Fibroblast of lung (primary cell): ENCODE results near the gene SNRNP48. TPM values are rescaled to one million over a fixed set of nuclear protein-coding genes. Genes with fewer than 3 reads are reported as not detected.

Experiments
- DNase-seq, 2 donors: peaks; one replicate each; pipeline versions ENCODE4 v3.0.0 to v3.0.0-alpha.2; 2010; ENCODE audit warnings: low read depth in 2 of 2
- H2AFZ ChIP-seq: 2 replicates; pipeline ENCODE4 v1.5.1; 2012; ENCODE audit warnings: low read length, control low read depth, inconsistent platforms
- H3K27ac ChIP-seq: 2 replicates; pipeline ENCODE4 v1.5.1; 2011; ENCODE audit warnings: low read length, control low read depth; ENCODE audit not compliant: insufficient read depth
- H3K27me3 ChIP-seq: 2 replicates; pipeline ENCODE4 v1.5.1; 2011; ENCODE audit warnings: mild to moderate bottlenecking, low read length; ENCODE audit not compliant: control insufficient read depth, insufficient read depth
- H3K36me3 ChIP-seq: 2 replicates; pipeline ENCODE4 v1.5.1; 2011; ENCODE audit warnings: low read length; ENCODE audit not compliant: control insufficient read depth, insufficient read depth
- H3K4me1 ChIP-seq: 2 replicates; pipeline ENCODE4 v1.5.1; 2011; ENCODE audit warnings: low read length; ENCODE audit not compliant: control insufficient read depth, insufficient read depth; ENCODE audit errors: extremely low read depth
- H3K4me2 ChIP-seq: 2 replicates; pipeline ENCODE4 v1.5.1; 2011; ENCODE audit warnings: low read length, control low read depth; ENCODE audit not compliant: insufficient read depth; ENCODE audit errors: extremely low read depth
- H3K4me3 ChIP-seq, 4 experiments: fragments of 200-600 bp in 1 of 4; sonication (generic) in 1 of 4; replicated peaks in 1 of 4; 2 replicates each; pipeline ENCODE4 v1.5.1; 2011 to 2016; ENCODE audit warnings: low read length in 4 of 4, low read depth in 3 of 4, mild to moderate bottlenecking in 3 of 4, control low read depth in 2 of 4, inconsistent platforms in 1 of 4, mixed read lengths in 1 of 4; ENCODE audit not compliant: insufficient read depth in 1 of 4; ENCODE audit errors: control extremely low read depth in 1 of 4
- H3K79me2 ChIP-seq: 2 replicates; pipeline ENCODE4 v1.5.1; 2012; ENCODE audit warnings: mild to moderate bottlenecking, low read length, inconsistent platforms; ENCODE audit not compliant: control insufficient read depth, insufficient read depth
- H3K9ac ChIP-seq: 2 replicates; pipeline ENCODE4 v1.5.1; 2011; ENCODE audit warnings: mild to moderate bottlenecking, low read length, control low read depth; ENCODE audit not compliant: insufficient read depth
- H3K9me3 ChIP-seq: 2 replicates; pipeline ENCODE4 v1.5.1; 2012; ENCODE audit warnings: low read depth, low read length; ENCODE audit not compliant: control insufficient read depth, insufficient read depth
- H4K20me1 ChIP-seq: 2 replicates; pipeline ENCODE4 v1.5.1; 2011; ENCODE audit warnings: low read length; ENCODE audit not compliant: control insufficient read depth, insufficient read depth; ENCODE audit errors: extremely low read depth
- EZH2 ChIP-seq: IDR thresholded peaks from 2 replicates; pipeline ENCODE4 v1.5.1; 2012; ENCODE audit warnings: low read length, control low read depth, mild to moderate bottlenecking; ENCODE audit errors: missing control alignments
- polyA plus RNA-seq, 2 donors: library from polyadenylated mRNA; depleted of rRNA in 1 of 2; stranded (reverse) in 1 of 2; unstranded in 1 of 2; fragments of >200 nt; gene quantifications; 2 replicates each; pipeline ENCODE4 v1.2.1, GENCODE V29; 2011 to 2012; ENCODE audit warnings: missing spikeins in 1 of 2
- total RNA-seq: library from RNA; depleted of rRNA; stranded (reverse); fragments of >200 nt; gene quantifications from 2 replicates; pipeline ENCODE4 v1.2.1, GENCODE V29; 2014
- TF ChIP-seq, protein P1 (sequence below), 2 donors: IDR thresholded peaks in 1 of 2; conservative IDR thresholded peaks in 1 of 2; 1 replicate in 1 of 2; 2 replicates in 1 of 2; pipeline ENCODE4 v1.5.1; 2011 to 2012; ENCODE audit warnings: low read length in 2 of 2, control low read depth in 1 of 2, inconsistent platforms in 1 of 2, low read depth in 1 of 2, mild to moderate bottlenecking in 1 of 2

Gene SNRNP48
- total and polyA plus RNA-seq, 2 donors (not counting 1 experiment from before 2014, with no cell fraction given), result 8.3 to 9.1 TPM

- TF ChIP-seq, protein P1, sequence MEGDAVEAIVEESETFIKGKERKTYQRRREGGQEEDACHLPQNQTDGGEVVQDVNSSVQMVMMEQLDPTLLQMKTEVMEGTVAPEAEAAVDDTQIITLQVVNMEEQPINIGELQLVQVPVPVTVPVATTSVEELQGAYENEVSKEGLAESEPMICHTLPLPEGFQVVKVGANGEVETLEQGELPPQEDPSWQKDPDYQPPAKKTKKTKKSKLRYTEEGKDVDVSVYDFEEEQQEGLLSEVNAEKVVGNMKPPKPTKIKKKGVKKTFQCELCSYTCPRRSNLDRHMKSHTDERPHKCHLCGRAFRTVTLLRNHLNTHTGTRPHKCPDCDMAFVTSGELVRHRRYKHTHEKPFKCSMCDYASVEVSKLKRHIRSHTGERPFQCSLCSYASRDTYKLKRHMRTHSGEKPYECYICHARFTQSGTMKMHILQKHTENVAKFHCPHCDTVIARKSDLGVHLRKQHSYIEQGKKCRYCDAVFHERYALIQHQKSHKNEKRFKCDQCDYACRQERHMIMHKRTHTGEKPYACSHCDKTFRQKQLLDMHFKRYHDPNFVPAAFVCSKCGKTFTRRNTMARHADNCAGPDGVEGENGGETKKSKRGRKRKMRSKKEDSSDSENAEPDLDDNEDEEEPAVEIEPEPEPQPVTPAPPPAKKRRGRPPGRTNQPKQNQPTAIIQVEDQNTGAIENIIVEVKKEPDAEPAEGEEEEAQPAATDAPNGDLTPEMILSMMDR (conservative IDR thresholded peaks at IDR 0.05 in 1 of 2, IDR thresholded peaks at IDR 0.05 in 1 of 2; ENCODE audit: low read depth in 1 of 2, low read length in 2 of 2), result no peak
- no peak for TF ChIP-seq EZH2
- Histone ChIP-seq H2AFZ (no peak overlapping the region), H3K4me3 (no peak overlapping the region), H4K20me1 (no peaks in the 10 kb centered on the region), H3K27ac (no peak overlapping the region), H3K4me1 (no peaks in the 10 kb centered on the region), H3K27me3 (no peaks in the 10 kb centered on the region), H3K79me2 (peaks cover 33% of the 10 kb centered on the region), H3K4me2 (no peak overlapping the region), H3K9me3 (no peaks in the 10 kb centered on the region), H3K36me3 (no peaks in the 10 kb centered on the region), H3K9ac (no peak overlapping the region)
- DNase-seq, result no peak
These were observed 1.5 kb upstream of the SNRNP48 start for GRCh38 chr6:7588506-7588905.

- no peak overlapping the region for H3K4me3 ChIP-seq
- no peak overlapping the region for H3K9ac ChIP-seq
These were observed 777 bp upstream of the SNRNP48 start for GRCh38 chr6:7589221-7589620.

GRCh38 chr6:7590918-7591302, 912 bp downstream of the SNRNP48 start:
- no peak overlapping the region for H2AFZ ChIP-seq
- no peaks in the 10 kb centered on the region for H3K9me3 ChIP-seq
- H3K4me2 ChIP-seq, result peak overlapping the region; percentile 91
- H3K4me1 ChIP-seq, result no peaks in the 10 kb centered on the region
- H4K20me1 ChIP-seq, result no peaks in the 10 kb centered on the region
- H3K4me3 ChIP-seq, result peak overlapping the region; percentile 83 to 93 (median 86)
- H3K27me3 ChIP-seq, result no peaks in the 10 kb centered on the region
- peak; percentile 16 to 22 for DNase-seq
- no peak overlapping the region for H3K27ac ChIP-seq
- no peak for TF ChIP-seq EZH2
- TF ChIP-seq, protein P1 (conservative IDR thresholded peaks at IDR 0.05 in 1 of 2, IDR thresholded peaks at IDR 0.05 in 1 of 2; ENCODE audit: low read depth in 1 of 2, low read length in 2 of 2), result no peak
- peaks cover 2% of the 10 kb centered on the region for H3K36me3 ChIP-seq
- no peak overlapping the region for H3K9ac ChIP-seq
- H3K79me2 ChIP-seq, result peaks cover 33% of the 10 kb centered on the region

More at GRCh38 chr6:7589221-7589620, 777 bp upstream of the SNRNP48 start:
- no peaks in the 10 kb centered on the region for H3K9me3 ChIP-seq
- no peaks in the 10 kb centered on the region for H3K27me3 ChIP-seq
- H3K4me1 ChIP-seq, result no peaks in the 10 kb centered on the region
- peaks cover 33% of the 10 kb centered on the region for H3K79me2 ChIP-seq
- DNase-seq, result no peak
- H2AFZ ChIP-seq, result peak overlapping the region; percentile 54
- H3K4me2 ChIP-seq, result no peak overlapping the region
- TF ChIP-seq EZH2, result no peak
- TF ChIP-seq, protein P1 (conservative IDR thresholded peaks at IDR 0.05 in 1 of 2, IDR thresholded peaks at IDR 0.05 in 1 of 2; ENCODE audit: low read depth in 1 of 2, low read length in 2 of 2), result no peak
- H4K20me1 ChIP-seq, result no peaks in the 10 kb centered on the region
- H3K27ac ChIP-seq, result no peak overlapping the region
- no peaks in the 10 kb centered on the region for H3K36me3 ChIP-seq
